22Rv1 (cell line): ENCODE data around the gene STX11.

Experiments used
- CTCF ChIP-seq: fragments of 450-650 bp; IDR thresholded peaks from 2 replicates; pipeline ENCODE4 v1.5.1; 2017; ENCODE audit warnings: mild to moderate bottlenecking
- ZFX ChIP-seq: fragments of 450-650 bp; IDR thresholded peaks from 2 replicates; pipeline ENCODE4 v1.6.1; 2017; ENCODE audit warnings: antibody characterized with exemption, borderline replicate concordance

GRCh38 chr6:144133225-144133821, 17.0 kb upstream of the STX11 start:
- TF ChIP-seq CTCF (no peak), ZFX (no peak)
